K562 (cell line): ENCODE results near the gene TFAP2E.

Experiments used
- ATF7 ChIP-seq: fragments of 450-650 bp; IDR thresholded peaks from 2 replicates; pipeline ENCODE4 v1.7.1; 2014; ENCODE audit warnings: mild to moderate bottlenecking, moderate library complexity
- BCLAF1 ChIP-seq, 2 experiments: fragments of 450-650 bp in 1 of 2; IDR thresholded peaks; 2 replicates each; pipeline ENCODE4 v1.6.1; 2011 to 2017; ENCODE audit warnings: low read depth in 2 of 2, antibody characterized with exemption in 1 of 2, borderline replicate concordance in 1 of 2, low read length in 1 of 2, mild to moderate bottlenecking in 1 of 2, mixed read lengths in 1 of 2; ENCODE audit not compliant: control insufficient read depth in 1 of 2
- CHD1 ChIP-seq: fragments of 200-600 bp; sonication (generic); IDR thresholded peaks from one replicate; pipeline ENCODE4 v1.6.1; 2012; ENCODE audit warnings: mild to moderate bottlenecking, moderate library complexity, low read length, inconsistent platforms
- CTBP1 ChIP-seq: fragments of 450-650 bp; IDR thresholded peaks from 2 replicates; pipeline ENCODE4 v1.6.1; 2016; ENCODE audit warnings: borderline replicate concordance
- DNMT1 ChIP-seq: fragments of 450-650 bp; IDR thresholded peaks from 2 replicates; pipeline ENCODE4 v1.6.1; 2016; ENCODE audit warnings: antibody characterized with exemption, mild to moderate bottlenecking
- MAX ChIP-seq: sonication (generic); formaldehyde crosslinking; IDR thresholded peaks from 2 replicates; pipeline ENCODE4 v1.9.0; 2022; ENCODE audit warnings: mild to moderate bottlenecking, missing genetic modification reagents
- TAF1 ChIP-seq: IDR thresholded peaks from 2 replicates; pipeline ENCODE4 v1.6.1; 2011; ENCODE audit warnings: mild to moderate bottlenecking, low read length, moderate library complexity; ENCODE audit not compliant: insufficient read depth, control insufficient read depth, severe bottlenecking; ENCODE audit errors: extremely low read depth
- TF ChIP-seq, protein P1 (sequence below), 3 experiments: IDR thresholded peaks in 2 of 3; conservative IDR thresholded peaks in 1 of 3; 2 replicates each; pipeline ENCODE4 v1.5.1; 2011 to 2012; ENCODE audit warnings: low read length in 3 of 3, mild to moderate bottlenecking in 3 of 3, control low read depth in 2 of 3, improper control_type of control experiment in 1 of 3, inconsistent platforms in 1 of 3, low read depth in 1 of 3, mixed read lengths in 1 of 3, moderate library complexity in 1 of 3; ENCODE audit not compliant: insufficient read depth in 2 of 3
- TF ChIP-seq, protein P2 (sequence below): sonication (generic); formaldehyde crosslinking; IDR thresholded peaks from 2 replicates; pipeline ENCODE4 v1.8.1; 2023; ENCODE audit warnings: missing genetic modification reagents, mild to moderate bottlenecking, borderline replicate concordance

DNA sequence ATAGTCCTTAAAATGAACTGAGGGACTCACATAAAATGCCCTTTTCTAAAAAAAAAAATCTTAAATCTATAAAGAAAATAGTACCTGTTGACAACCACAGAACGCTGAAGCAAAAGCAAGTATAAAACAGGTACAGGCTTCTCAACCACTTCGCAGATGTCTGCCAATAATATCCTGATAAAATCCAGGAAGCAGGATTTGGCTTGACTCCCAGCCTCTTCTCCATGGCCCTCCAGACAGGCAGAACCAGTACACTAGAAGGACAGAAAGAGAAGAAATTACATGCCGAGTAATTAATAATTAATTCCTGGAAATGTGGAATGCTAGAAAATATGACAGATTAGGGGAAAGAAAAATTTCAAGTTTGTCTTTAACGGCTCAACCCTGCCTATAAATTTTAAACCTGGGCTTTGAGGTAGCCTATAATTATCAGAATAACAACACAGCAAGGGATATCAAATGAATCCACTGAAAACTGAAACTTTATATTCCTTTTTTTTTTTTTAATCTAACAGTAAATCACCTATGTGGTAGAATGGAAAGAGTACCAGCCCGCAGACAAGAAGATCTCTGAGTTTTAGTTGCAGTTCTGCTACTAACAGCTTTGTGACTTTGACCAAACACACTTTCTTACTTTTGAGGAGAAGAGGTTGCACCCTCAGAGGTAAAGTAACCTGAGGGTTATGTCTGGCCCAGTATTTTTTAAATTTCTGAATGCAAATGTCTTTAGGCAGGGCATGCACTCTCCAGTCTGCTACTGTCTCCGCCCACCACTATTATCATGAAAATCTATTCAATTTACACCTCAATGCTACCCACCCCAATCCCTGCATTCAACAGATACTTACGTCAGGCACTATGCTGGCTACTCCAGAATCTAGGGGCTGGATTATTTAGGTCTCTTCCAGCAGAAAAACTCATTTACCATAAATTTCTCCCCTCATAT is 18.6 kb upstream of the TFAP2E start:
- TF ChIP-seq MAX (CRISPR knock-in tag) (no peak), BCLAF1 (IDR thresholded peaks at IDR 0.05; ENCODE audit: borderline replicate concordance in 1 of 2, control insufficient read depth in 1 of 2, low read depth in 2 of 2, low read length in 1 of 2) (no peak), ATF7 (no peak), DNMT1 (no peak), CTBP1 (no peak), CHD1 (no peak), TAF1 (no peak)
- TF ChIP-seq, protein P1, sequence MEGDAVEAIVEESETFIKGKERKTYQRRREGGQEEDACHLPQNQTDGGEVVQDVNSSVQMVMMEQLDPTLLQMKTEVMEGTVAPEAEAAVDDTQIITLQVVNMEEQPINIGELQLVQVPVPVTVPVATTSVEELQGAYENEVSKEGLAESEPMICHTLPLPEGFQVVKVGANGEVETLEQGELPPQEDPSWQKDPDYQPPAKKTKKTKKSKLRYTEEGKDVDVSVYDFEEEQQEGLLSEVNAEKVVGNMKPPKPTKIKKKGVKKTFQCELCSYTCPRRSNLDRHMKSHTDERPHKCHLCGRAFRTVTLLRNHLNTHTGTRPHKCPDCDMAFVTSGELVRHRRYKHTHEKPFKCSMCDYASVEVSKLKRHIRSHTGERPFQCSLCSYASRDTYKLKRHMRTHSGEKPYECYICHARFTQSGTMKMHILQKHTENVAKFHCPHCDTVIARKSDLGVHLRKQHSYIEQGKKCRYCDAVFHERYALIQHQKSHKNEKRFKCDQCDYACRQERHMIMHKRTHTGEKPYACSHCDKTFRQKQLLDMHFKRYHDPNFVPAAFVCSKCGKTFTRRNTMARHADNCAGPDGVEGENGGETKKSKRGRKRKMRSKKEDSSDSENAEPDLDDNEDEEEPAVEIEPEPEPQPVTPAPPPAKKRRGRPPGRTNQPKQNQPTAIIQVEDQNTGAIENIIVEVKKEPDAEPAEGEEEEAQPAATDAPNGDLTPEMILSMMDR (IDR thresholded peaks at IDR 0.05 in 2 of 3, conservative IDR thresholded peaks at IDR 0.05 in 1 of 3; ENCODE audit: insufficient read depth in 2 of 3, low read depth in 1 of 3, low read length in 3 of 3) = no peak
- TF ChIP-seq, protein P2, sequence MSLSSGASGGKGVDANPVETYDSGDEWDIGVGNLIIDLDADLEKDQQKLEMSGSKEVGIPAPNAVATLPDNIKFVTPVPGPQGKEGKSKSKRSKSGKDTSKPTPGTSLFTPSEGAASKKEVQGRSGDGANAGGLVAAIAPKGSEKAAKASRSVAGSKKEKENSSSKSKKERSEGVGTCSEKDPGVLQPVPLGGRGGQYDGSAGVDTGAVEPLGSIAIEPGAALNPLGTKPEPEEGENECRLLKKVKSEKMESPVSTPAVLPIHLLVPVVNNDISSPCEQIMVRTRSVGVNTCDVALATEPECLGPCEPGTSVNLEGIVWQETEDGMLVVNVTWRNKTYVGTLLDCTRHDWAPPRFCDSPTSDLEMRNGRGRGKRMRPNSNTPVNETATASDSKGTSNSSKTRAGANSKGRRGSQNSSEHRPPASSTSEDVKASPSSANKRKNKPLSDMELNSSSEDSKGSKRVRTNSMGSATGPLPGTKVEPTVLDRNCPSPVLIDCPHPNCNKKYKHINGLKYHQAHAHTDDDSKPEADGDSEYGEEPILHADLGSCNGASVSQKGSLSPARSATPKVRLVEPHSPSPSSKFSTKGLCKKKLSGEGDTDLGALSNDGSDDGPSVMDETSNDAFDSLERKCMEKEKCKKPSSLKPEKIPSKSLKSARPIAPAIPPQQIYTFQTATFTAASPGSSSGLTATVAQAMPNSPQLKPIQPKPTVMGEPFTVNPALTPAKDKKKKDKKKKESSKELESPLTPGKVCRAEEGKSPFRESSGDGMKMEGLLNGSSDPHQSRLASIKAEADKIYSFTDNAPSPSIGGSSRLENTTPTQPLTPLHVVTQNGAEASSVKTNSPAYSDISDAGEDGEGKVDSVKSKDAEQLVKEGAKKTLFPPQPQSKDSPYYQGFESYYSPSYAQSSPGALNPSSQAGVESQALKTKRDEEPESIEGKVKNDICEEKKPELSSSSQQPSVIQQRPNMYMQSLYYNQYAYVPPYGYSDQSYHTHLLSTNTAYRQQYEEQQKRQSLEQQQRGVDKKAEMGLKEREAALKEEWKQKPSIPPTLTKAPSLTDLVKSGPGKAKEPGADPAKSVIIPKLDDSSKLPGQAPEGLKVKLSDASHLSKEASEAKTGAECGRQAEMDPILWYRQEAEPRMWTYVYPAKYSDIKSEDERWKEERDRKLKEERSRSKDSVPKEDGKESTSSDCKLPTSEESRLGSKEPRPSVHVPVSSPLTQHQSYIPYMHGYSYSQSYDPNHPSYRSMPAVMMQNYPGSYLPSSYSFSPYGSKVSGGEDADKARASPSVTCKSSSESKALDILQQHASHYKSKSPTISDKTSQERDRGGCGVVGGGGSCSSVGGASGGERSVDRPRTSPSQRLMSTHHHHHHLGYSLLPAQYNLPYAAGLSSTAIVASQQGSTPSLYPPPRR (CRISPR knock-in tag) = no peak
